Sciatic nerve (tissue), 2 donors: ENCODE results near the gene SMOC2. TPM values are rescaled to one million over a fixed set of nuclear protein-coding genes. Genes with fewer than 3 reads are reported as not detected.
A peak's percentile ranks its signal among the peaks of the same experiment; 100 is the strongest.
"Not testable (repeated sequence)": the region's sequence is repeated elsewhere in the genome, so short reads cannot be mapped to it uniquely, and the experiment has no call there.

Source experiments
- ATAC-seq: fragments of 200-7000 bp; cut with Tn5 transposase; one replicate; pipeline ENCODE4 v1.9.1; 2020; ENCODE audit warnings: mild to moderate bottlenecking, moderate library complexity
- DNase-seq: peaks from one replicate; pipeline ENCODE4 v3.0.0-alpha.2; 2020; ENCODE audit warnings: low spot score
- intact Hi-C: fragments of 100-400 bp; cut with DNase I; formaldehyde crosslinking; loops from one replicate; pipeline ENCODE4 v1.14.2; 2022
- total RNA-seq: library from RNA; stranded (reverse); fragmentation: NEBNext Ultra II Directional; extraction: Animal tissue kit (Norgen Biotek cat#: 25700); gene quantifications from one replicate; pipeline ENCODE4 v1.2.1, GENCODE V29; 2021
- donor health status: DM: no; HTN: no; CAD: no.
- donor health status: DM: no; HTN: no; CAD: no.

Gene SMOC2
- total RNA-seq, 1 donor from 2014 or later, result 45.6 TPM

DNA sequence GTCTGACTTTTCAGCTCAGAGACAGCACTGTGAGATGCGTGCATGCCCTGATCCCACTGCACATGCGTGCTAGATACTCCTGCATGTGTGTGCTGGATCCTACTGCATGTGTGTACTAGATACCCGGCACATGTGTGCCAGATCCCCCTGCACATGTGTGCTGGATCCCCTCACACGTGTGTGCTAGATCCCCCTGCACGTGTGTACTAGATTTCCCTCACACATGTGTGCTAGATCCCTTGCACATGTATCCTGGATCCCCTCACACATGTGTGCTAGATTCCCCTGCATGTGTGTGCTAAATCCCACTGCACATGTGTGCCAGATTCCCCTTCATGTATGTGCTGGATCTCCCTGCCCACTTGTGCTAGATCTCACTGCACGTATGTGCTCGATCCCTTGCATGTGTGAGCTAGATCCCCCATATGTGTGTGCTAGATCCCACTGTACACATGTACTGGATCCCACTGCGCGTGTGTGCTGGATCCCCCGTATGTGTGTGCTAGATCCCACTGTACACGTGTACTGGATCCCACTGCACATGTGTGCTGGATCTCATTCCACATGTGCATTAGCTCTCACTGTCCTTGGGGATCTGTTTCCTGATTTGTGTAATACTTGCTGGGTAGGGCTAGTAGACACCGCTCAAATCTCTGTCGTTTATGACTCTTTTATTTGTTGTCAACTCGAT, 214.6 kb downstream of the SMOC2 start:
- intact Hi-C loops, result no loop called here
- ATAC-seq, result no peak
- no peak for DNase-seq

DNA sequence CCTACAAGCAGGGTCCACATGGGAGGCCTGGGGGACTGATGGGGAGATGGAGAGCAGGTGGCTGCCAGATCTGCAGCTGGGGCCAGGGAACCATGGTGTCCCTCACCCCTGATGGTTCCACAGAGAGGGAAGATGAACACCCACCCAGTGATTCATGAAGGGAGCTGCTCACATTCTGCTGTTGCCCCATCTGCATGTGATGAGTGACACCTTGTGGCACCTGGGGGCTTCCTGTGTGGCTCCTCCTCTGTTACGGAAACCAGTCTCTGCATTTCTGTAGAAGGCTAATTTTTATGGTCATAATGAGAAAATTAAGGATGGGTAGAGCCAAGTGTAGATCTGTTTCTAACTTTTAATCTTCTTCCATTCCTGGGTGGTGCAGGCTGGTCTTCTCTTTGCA, 217.1 kb downstream of the SMOC2 start:
- no peak for ATAC-seq
- no peak for DNase-seq
- intact Hi-C loops, result no loop called here

DNA sequence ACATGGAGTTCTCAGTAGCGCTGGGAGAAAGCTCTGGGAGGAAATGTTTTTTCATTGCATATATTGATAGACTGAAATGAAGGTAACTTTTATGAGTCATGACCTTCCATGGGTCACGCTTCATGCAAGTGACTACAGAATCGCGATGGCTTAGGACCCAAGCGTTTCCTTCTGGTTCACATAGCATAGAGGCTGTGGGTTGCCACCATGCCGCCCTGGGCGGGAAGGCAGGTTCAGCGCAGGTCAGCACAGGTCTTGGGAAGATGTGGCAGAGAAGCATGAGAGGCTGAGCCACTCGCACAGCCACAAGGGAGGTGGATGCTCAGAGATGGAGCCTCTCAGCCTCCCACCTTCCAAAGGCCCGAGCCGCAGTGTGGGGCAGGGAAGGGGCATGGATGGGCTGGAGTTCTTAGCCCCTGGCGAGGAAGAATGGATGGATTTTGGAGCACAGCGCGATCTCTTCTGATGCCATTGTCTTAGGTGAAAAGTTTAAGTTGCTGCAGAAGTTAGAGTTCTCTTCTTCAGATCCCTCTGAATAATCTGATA, 219.5 kb downstream of the SMOC2 start:
- intact Hi-C loops, result no loop called here
- DNase-seq (no peak), ATAC-seq (no peak)

DNA sequence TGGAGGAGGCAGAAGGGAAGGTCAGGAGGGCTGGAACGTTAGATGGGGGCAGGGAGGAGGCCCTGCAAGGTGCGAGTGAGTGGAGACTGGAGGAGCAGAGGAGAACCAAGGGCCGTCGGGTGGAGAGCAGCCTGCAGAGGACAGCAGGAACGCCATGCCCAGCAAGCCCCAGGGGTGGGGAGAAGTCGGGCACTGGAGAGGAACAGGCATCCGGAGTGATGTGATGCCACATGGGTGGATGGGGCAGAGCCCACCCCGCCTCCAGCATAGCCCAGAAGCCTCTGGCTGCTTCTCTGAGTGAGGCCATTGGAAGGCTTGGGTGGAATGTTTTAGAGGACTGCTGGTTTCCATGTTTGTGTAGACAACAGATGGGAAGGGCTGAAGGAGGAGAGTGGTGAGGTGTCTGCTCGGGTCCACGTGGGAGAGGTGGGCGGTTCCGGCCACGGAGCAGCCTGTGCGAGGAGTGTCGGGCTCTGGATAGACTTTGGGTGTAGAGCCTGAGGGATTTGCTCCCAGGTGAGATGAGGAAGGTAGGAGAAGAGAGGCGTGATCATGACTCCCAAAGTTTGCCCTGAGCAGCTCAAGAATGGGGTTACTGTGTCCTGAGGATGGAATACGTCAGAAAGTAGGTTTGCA, 221.4 kb downstream of the SMOC2 start:
- intact Hi-C loops, result no loop called here
- ATAC-seq (peak; percentile 11), DNase-seq (no peak)

DNA sequence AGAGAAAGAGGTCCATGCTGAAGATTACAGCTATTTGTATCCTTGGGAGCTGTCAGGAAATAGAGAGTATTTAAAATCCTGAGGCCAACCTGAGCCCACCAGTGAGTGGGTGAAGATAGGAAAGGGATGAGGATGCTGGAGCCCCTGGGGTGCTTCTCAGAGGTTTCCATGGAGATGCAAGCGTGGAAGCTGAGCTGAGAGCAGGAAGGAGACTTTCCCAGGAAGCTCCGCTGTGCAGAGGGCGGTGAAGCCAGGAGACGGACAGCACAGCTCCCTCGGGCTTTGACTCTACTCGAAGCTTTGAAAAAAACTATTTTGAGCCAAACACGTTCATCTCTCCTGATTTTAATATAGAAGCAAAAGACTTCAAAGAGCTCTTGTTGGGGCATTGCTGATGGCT, 222.1 kb downstream of the SMOC2 start:
- intact Hi-C loops, result no loop called here
- ATAC-seq (no peak), DNase-seq (no peak)

DNA sequence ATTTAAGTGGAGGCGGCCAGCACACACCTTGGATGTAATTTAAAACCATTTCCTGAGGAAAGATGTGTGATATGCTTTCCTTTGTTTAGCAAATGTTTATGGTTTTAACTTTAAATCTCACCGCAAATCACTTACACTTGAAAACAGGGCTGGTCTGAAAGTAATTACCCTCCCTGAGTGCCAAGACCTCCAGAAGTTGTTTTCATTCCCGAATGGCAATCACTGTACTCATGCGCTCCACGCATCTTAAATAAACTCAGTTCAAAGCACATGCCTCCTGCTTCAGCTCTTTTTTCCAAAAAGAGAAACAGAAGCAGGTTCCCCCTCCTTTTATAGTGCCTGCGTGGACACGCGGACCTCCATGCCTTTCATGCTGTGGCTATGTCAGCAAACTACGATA, 224.0 kb downstream of the SMOC2 start:
- no peak for ATAC-seq
- intact Hi-C loops, result no loop called here

DNA sequence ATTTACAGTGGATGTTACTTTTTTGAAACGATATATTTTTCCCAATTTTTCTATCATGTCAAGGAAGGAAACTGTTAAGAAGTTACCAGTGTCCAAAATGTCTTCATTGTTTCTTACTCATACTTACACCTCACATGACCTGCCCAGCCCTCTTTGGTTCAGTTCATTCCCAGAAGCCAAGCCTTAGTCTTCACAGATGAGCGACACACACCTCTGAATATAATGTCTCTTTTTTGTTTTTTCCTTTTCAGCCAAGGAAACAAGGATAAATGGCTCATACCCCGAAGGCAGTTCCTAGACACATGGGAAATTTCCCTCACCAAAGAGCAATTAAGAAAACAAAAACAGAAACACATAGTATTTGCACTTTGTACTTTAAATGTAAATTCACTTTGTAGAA, 225.2 kb downstream of the SMOC2 start:
- no peak for DNase-seq
- intact Hi-C loops, result no loop called here

More for the DNA sequence above, 224.0 kb downstream of the SMOC2 start:
- DNase-seq, result no peak

DNA sequence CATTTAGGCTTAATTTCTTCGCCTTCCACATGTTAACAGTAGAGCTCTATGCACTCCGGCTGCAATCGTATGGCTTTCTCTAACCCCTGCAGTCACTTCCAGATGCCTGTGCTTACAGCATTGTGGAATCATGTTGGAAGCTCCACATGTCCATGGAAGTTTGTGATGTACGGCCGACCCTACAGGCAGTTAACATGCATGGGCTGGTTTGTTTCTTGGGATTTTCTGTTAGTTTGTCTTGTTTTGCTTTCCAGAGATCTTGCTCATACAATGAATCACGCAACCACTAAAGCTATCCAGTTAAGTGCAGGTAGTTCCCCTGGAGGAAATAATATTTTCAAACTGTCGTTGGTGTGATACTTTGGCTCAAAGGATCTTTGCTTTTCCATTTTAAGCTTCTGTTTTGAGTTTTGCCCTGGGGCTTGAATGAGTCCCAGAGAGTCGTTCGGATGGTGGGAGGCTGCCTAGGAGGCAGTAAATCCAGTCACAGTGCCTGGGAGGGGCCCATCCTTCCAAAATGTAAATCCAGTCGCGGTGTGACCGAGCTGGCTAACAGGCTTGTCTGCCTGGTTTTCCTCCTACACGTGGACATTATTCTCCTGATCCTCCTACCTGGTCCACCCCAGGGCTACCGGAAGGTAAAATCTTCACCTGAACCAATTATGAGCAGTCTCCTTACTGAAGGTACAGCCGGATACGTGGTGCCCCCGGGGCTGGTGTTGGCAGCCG, 225.9 kb downstream of the SMOC2 start:
- ATAC-seq, result no peak
- DNase-seq, result no peak
- intact Hi-C loops, result no loop called here

More for the DNA sequence above, 225.2 kb downstream of the SMOC2 start:
- no peak for ATAC-seq

DNA sequence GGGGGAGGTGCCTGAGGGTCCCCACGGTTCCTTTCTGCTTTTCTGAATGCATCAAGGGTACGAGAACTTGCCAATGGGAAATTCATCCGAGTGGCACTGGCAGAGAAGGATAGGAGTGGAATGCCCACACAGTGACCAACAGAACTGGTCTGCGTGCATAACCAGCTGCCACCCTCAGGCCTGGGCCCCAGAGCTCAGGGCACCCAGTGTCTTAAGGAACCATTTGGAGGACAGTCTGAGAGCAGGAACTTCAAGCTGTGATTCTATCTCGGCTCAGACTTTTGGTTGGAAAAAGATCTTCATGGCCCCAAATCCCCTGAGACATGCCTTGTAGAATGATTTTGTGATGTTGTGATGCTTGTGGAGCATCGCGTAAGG, 226.4 kb downstream of the SMOC2 start:
- DNase-seq (no peak), ATAC-seq (no peak)
- intact Hi-C loops, result no loop called here

DNA sequence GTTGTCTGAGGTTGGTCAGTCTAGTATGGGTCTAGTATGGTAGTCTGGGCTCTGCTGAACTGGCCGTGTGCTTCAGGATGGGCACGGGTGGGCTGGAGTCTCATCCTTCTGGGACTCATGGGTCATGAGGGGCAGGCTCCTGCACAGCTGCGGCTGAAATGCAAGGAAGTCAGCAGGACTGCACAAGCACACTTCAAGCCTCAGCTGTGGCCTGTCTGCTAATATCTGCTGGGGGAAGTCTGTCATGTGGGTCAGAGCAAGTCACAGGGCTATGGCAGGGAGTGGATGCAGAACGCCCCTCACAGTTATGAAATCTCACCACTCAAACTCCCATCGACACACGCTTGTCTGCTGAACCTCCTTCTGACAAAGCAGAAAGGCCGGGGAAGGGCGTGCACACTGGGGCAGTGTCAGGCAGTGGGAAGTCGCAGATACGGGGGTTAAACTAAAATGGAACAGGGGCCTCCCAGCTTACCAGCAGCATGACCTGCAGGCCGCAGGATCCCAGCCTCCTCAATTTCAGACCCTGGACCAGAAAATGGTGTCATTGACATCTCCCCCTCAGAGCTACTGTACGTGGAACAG, 229.5 kb downstream of the SMOC2 start:
- intact Hi-C loops, result no loop called here
- peak; percentile 28 for ATAC-seq
- no peak for DNase-seq

DNA sequence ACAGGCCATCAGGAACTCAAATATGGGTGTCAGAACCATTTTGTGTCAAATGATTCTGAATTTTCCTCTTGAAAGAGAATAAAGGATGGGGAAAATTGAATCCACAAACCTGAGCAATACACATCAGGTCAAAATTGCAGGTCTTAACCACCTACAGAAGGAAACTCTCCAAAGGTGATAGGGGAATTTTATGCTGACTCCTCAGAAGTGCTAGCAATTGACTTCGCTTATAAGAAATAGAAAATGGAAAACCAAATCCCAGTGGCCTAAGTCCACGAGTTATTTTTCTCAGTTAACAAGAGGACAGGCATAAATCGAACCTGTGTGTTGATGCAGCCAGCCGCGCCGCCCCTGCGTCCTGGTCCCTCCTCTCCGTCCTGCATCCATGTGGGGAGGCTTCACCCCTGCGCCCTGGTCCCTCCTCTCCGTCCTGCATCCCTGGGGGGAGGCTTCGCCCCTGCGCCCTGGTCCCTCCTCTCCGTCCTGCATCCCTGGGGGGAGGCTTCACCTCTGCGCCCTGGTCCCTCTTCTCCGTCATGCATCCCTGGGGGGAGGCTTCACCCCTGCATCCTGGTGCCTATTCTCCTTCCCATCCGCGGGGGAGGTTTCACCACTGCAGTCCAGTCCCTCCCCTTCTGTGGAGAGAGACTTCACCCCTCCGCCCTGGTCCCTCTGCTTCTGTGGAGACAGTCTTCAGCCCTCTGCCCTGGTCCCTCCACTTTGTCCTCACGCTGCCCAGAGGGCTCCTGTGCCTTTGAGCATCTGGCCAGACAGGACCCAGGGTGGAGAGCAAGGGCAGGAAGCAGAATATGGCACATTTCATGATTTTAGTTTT, 230.3 kb downstream of the SMOC2 start:
- intact Hi-C loops, result no loop called here
- ATAC-seq (no peak), DNase-seq (no peak)

DNA sequence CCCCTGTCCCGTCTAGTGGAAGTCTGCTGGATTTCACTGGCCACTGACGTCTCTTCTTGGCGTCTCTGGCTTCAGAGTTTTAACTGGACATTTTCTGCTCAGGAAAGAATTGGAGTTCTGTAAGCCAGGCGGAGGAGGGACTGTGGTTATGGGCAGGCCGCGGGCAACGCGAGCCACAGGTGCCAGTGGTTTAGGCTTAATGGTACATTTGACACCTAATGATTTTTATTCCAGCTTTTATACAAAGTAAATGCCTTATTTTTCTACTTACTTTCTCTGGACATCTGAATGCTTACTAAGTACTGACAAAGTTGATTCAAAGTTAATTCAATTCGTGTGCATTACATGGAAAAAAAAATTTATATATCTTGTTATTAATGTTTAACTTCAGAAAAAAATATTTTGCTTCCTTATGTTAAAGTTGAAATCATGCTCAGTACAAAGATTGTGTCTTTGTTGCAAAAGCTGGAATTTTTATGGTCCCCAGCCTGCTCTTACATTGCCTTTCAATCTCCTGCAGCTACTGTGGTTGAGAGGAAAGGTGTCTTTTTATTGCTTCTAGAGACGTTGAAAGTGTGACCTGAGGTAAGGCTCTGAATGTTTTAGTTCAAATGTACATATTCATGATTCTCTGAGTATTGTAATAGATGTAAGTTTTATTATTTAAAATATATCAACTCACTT, 231.0 kb downstream of the SMOC2 start:
- no peak for DNase-seq
- ATAC-seq, result no peak
- intact Hi-C loops, result no loop called here

DNA sequence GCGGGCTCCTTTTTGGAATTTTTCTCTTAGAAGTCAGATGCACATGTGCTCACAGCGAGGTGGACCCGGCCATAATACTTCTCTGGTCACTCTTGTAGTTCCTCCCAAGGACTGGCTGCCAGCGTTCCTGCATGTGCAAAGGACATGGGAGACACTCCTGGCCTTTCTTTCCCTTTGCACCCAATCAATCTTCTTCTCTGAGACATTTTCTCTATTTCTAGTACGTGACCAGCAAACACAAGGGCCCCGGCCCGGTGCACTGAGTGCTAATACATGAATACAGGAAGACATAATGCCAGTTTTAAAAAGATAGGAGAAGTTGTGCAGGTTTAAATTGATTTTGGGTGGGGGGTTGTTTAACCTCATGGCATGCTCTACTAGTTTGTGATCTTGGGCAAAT, 233.6 kb downstream of the SMOC2 start:
- ATAC-seq (no peak), DNase-seq (no peak)
- intact Hi-C loops, result no loop called here

DNA sequence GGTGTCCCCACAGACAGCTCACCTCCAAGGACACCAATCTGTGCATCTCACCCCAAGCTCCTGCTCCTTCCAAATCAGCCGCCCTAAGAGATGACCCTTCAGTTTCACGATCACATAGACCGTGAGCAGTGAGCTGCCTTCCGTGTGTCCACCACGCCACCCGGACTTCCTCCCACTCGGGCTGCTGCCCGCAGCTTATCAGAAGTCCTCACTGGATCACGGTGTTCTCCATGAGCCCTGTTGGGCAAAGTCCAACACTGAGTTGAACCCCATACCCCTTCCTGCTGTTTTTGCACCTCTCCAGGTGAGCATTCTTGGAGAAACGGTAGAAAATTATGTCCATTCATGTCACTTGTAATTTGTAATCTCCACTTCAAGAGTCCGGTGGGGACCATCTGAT, 234.4 kb downstream of the SMOC2 start:
- DNase-seq, result no peak
- ATAC-seq, result no peak
- intact Hi-C loops, result no loop called here

DNA sequence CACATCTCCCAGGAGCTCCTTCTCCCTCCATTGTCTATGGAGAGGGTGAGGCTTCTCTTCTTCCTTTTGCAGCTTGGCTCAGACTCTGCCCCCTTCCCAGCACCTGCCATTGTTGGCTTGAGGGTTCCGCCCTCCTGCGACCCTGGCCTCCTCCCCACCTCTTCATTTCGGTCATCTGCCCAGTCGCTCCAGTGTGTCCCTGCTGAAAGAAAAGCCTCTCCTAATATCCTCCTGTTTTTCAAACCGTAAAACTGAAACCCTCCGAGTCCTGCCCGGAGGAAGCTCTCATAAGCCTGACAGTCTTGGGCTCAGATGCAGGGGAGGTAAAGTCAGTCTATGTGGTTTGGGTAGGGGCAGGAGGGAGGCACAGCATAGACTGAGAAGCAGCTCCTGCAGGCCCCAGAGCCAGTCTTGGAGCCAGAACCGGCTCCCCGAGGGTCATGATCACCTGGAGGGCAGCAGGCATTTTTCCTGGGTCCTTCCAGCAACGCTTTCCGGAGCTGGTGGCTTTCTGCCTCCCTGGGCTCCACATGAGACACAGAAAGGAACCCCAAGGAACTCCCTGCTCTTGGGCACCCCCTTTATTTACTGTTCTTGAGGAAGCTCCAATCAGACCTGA, 235.1 kb downstream of the SMOC2 start:
- ATAC-seq (no peak), DNase-seq (no peak)
- intact Hi-C loops, result no loop called here

DNA sequence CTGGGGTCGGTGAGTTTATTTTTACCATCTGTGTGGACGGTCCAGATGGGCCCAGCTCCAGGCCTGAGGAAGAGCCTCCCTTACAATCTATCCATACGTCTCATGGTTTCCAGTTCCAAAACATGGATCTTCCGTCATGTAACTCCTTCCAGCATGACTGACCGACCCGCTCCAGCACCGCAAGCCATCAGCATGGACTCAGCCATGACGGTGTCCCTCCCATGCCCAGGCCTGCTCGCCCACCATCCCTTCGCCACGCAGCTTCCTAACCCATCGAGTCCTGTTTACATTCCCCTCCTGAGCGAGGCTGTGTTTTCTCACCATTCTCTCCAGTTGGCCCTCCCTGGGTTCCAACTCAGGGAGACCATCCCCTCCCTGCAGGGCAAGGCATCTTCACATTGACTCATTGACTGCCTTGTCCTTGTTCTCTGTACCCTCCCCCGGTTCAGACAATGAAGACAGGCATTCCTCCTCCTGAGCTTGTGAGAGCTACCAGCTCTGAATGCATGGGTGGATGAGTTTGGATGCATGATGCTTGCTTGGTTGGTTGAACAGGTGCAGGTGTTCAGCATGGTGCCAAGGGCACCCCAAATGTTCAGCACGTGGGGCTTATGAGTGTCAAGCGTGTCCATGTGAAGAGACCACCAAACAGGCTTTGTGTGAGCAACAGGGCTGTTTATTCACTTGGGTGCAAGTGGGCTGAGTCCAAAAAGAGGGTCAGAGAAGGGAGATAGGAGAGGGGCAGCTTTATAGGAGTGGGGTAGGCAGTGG, 235.8 kb downstream of the SMOC2 start:
- no peak for ATAC-seq
- no peak for DNase-seq
- intact Hi-C loops, result no loop called here

DNA sequence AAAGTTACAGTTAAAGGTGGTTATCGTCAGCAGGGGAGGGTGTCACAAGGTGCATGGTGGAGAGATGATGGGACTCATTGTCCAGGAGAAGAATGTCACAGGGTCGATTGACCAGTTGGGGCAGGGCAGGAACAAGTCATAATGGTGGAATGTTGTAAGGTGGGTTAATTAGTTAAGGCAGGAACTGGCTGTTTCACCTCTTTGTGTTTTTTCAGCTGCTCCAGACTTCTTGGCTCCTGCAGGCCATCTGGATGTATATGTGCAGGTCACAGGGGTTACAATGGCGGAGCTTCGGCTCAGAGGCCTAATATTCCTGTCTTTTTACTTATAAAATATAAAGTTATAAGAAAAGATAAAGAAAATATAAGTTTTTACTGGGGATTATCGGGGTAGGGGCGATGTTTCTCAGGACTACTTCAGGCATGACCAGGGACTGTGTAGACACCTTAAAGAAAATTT, 236.4 kb downstream of the SMOC2 start:
- ATAC-seq, DNase-seq, intact Hi-C loops: not testable (repeated sequence)
